HCT116 (cell line): ENCODE results near the gene SNX8. TPM values are rescaled to one million over a fixed set of nuclear protein-coding genes. Genes with fewer than 3 reads are reported as not detected.

Source experiments
- ATAC-seq: fragments of 200-7000 bp; cut with Tn5 transposase; 2 replicates; pipeline ENCODE4 v1.9.1; 2020; ENCODE audit warnings: mild to moderate bottlenecking, moderate library complexity
- BruUV-seq: library from RNA; stranded (reverse); fragments of 400-500 nt; replicated peaks from 2 replicates; lab custom pipeline; 2021; lab: Mats Ljungman, UMichigan
- CTCF ChIA-PET: fragments of 300-600 bp; sonication (Branson Sonifier 250); formaldehyde crosslinking; loops from one replicate; lab custom pipeline; 2021; ENCODE audit warnings: antibody characterized with exemption; lab: Charles Lee
- POLR2A ChIA-PET: fragments of 300-600, 350-600 bp; sonication (Branson Sonifier 250); formaldehyde crosslinking; loops from one replicate; lab custom pipeline; 2021; ENCODE audit warnings: antibody characterized with exemption; lab: Charles Lee
- RAD21 ChIA-PET, 2 experiments: fragments of 300-600 bp; sonication (Branson Sonifier 250); formaldehyde crosslinking; loops; one replicate each; lab custom pipeline; 2023; ENCODE audit warnings: low total read pairs in 2 of 2; ENCODE audit not compliant: uncharacterized antibody in 2 of 2, unreplicated experiment in 2 of 2, low non-redundant PET in 1 of 2; lab: Charles Lee
- DNase-seq: peaks from one replicate; pipeline ENCODE4 v3.0.0-alpha.2; 2010; ENCODE audit warnings: low read depth, low spot score
- H2AFZ ChIP-seq: fragments of 200-600 bp; shearing (Covaris generic), sonication (generic); 2 replicates; pipeline ENCODE4 v1.6.1; 2017; ENCODE audit warnings: low read depth, mixed run types, mixed read lengths, antibody characterized with exemption, low read length; ENCODE audit not compliant: poor library complexity, severe bottlenecking
- H3K27ac ChIP-seq: 2 replicates; pipeline ENCODE4 v1.5.1; 2012; ENCODE audit warnings: low read depth, low read length
- H3K27me3 ChIP-seq: fragments of 200-600 bp; sonication (generic); 2 replicates; pipeline ENCODE4 v1.6.1; 2016; ENCODE audit warnings: mixed run types, low read length, mixed read lengths; ENCODE audit not compliant: insufficient read depth
- H3K36me3 ChIP-seq, 2 experiments: fragments of 200-500 bp in 1 of 2; fragments of 200-600 bp in 1 of 2; sonication (Bioruptor generic) in 1 of 2; sonication (generic) in 1 of 2; 2 replicates each; pipeline versions ENCODE4 v1.5.1 to v1.6.1; 2014 to 2016; ENCODE audit warnings: low read length in 2 of 2, inconsistent platforms in 1 of 2, mixed read lengths in 1 of 2, mixed run types in 1 of 2; ENCODE audit not compliant: insufficient read depth in 2 of 2, control insufficient read depth in 1 of 2
- H3K4me1 ChIP-seq, 2 experiments: fragments of 200-600 bp in 1 of 2; sonication (generic) in 1 of 2; 2 replicates each; pipeline versions ENCODE4 v1.5.1 to v1.6.1; 2012 to 2017; ENCODE audit warnings: low read length in 2 of 2, inconsistent platforms in 1 of 2, mild to moderate bottlenecking in 1 of 2, mixed read lengths in 1 of 2, mixed run types in 1 of 2, moderate library complexity in 1 of 2; ENCODE audit not compliant: insufficient read depth in 2 of 2, control insufficient read depth in 1 of 2
- H3K4me2 ChIP-seq: fragments of 200-600 bp; sonication (generic); 2 replicates; pipeline ENCODE4 v1.6.1; 2017; ENCODE audit warnings: mixed run types, low read length, mixed read lengths
- H3K4me3 ChIP-seq, 2 experiments: fragments of 200-600 bp in 1 of 2; sonication (generic) in 1 of 2; replicated peaks in 1 of 2; 2 replicates each; pipeline ENCODE4 v1.5.1; 2011 to 2016; ENCODE audit warnings: low read length in 2 of 2, control low read depth in 1 of 2, low read depth in 1 of 2, mild to moderate bottlenecking in 1 of 2, mixed read lengths in 1 of 2, mixed run types in 1 of 2
- H3K79me2 ChIP-seq: fragments of 200-600 bp; sonication (generic); 2 replicates; pipeline ENCODE4 v1.6.1; 2017; ENCODE audit warnings: mild to moderate bottlenecking, mixed run types, low read length, moderate library complexity, mixed read lengths; ENCODE audit not compliant: insufficient read depth
- H3K9ac ChIP-seq: fragments of 200-600 bp; sonication (generic); 2 replicates; pipeline ENCODE4 v1.6.1; 2016; ENCODE audit warnings: low read length, mixed read lengths
- H3K9me2 ChIP-seq: fragments of 200-600 bp; sonication (generic), shearing (Covaris generic); 2 replicates; pipeline ENCODE4 v1.6.1; 2017; ENCODE audit warnings: mixed run types, mild to moderate bottlenecking, moderate library complexity; ENCODE audit not compliant: insufficient read depth
- H3K9me3 ChIP-seq, 2 experiments: fragments of 200-500 bp in 1 of 2; fragments of 200-600 bp in 1 of 2; sonication (Bioruptor generic) in 1 of 2; sonication (generic) in 1 of 2; 2 replicates each; pipeline ENCODE4 v1.6.1; 2014 to 2017; ENCODE audit warnings: low read length in 2 of 2, mixed read lengths in 2 of 2, inconsistent platforms in 1 of 2, low read depth in 1 of 2, mild to moderate bottlenecking in 1 of 2, mixed run types in 1 of 2, moderate library complexity in 1 of 2; ENCODE audit not compliant: control insufficient read depth in 1 of 2, insufficient read depth in 1 of 2
- H4K20me1 ChIP-seq: fragments of 200-600 bp; sonication (generic), shearing (Covaris generic); 2 replicates; pipeline ENCODE4 v1.6.1; 2017; ENCODE audit warnings: mixed run types, mild to moderate bottlenecking, moderate library complexity; ENCODE audit not compliant: insufficient read depth
- CTCF ChIP-seq, 3 experiments: fragments of 200-600 bp in 1 of 3; sonication (generic) in 1 of 3; IDR thresholded peaks in 2 of 3; conservative IDR thresholded peaks in 1 of 3; 2 replicates each; pipeline ENCODE4 v1.5.1; 2012 to 2017; ENCODE audit warnings: low read depth in 2 of 3, low read length in 2 of 3, antibody characterized with exemption in 1 of 3, borderline replicate concordance in 1 of 3, control low read depth in 1 of 3, mild to moderate bottlenecking in 1 of 3, mixed read lengths in 1 of 3, mixed run types in 1 of 3, moderate library complexity in 1 of 3; ENCODE audit not compliant: insufficient read depth in 1 of 3
- MAX ChIP-seq: IDR thresholded peaks from 2 replicates; pipeline ENCODE4 v1.6.1; 2012
- POLR2AphosphoS5 ChIP-seq: IDR thresholded peaks from 2 replicates; pipeline ENCODE4 v1.6.1; 2011; ENCODE audit warnings: mild to moderate bottlenecking, low read depth, low read length, moderate library complexity
- RAD21 ChIP-seq: IDR thresholded peaks from 2 replicates; pipeline ENCODE4 v1.6.1; 2012; ENCODE audit warnings: low read depth, mild to moderate bottlenecking
- SRF ChIP-seq: IDR thresholded peaks from 2 replicates; pipeline ENCODE4 v1.6.1; 2012; ENCODE audit warnings: low read depth
- TCF7L2 ChIP-seq: IDR thresholded peaks from 2 replicates; pipeline ENCODE4 v1.7.0; 2011; ENCODE audit warnings: borderline replicate concordance, inconsistent platforms; ENCODE audit not compliant: insufficient read depth, insufficient read length; ENCODE audit errors: extremely low read depth
- ZFX ChIP-seq: fragments of 450-650 bp; IDR thresholded peaks from 2 replicates; pipeline ENCODE4 v1.6.1; 2017
- ZNF274 ChIP-seq: fragments of 200-500 bp; sonication (Bioruptor generic); IDR thresholded peaks from 2 replicates; pipeline ENCODE4 v1.6.1; 2014; ENCODE audit warnings: mild to moderate bottlenecking, low read depth, low read length, inconsistent platforms
- intact Hi-C: fragments of 100-400 bp; cut with micrococcal nuclease; formaldehyde crosslinking; loops from 2 replicates; pipeline ENCODE4 v1.10.0; 2022
- total RNA-seq: library from RNA; stranded (reverse); gene quantifications from one replicate; pipeline ENCODE4 v1.2.1, GENCODE V29; 2021; ENCODE audit not compliant: unreplicated experiment

Gene SNX8
- total RNA-seq, 1 experiment from 2014 or later, result 41.7 TPM

- H3K4me2 ChIP-seq, result no peak overlapping the region
- peaks cover 65 to 88% of the 10 kb centered on the region in 2 experiments for H3K36me3 ChIP-seq
- ChIA-PET RAD21 (no interaction called here), POLR2A (no interaction called here), CTCF (no interaction called here)
- ATAC-seq, result no peak
- no peak overlapping the region for H3K4me3 ChIP-seq
- no peak for TF ChIP-seq MAX
- TF ChIP-seq POLR2AphosphoS5, result no peak
- TF ChIP-seq ZNF274, result no peak
- no peak for TF ChIP-seq CTCF (IDR thresholded peaks at IDR 0.05 in 2 of 3, conservative IDR thresholded peaks at IDR 0.05 in 1 of 3; ENCODE audit: borderline replicate concordance in 1 of 3, insufficient read depth in 1 of 3, low read depth in 2 of 3, low read length in 2 of 3)
- TF ChIP-seq ZFX, result no peak
- TF ChIP-seq SRF, result no peak
- no peak for TF ChIP-seq TCF7L2
- TF ChIP-seq RAD21, result no peak
- no peak overlapping the region for H3K27ac ChIP-seq
- H3K79me2 ChIP-seq, result peaks cover 94% of the 10 kb centered on the region
- H2AFZ ChIP-seq, result no peak overlapping the region
- intact Hi-C loops, result no loop called here
- BruUV-seq, result no TSS peak
- peaks cover 45% of the 10 kb centered on the region; the same call in 1 of the 2 replicates for H4K20me1 ChIP-seq
- H3K9ac ChIP-seq, result no peak overlapping the region
- H3K9me2 ChIP-seq, result no peaks in the 10 kb centered on the region
- no peak for DNase-seq
- H3K27me3 ChIP-seq, result no peaks in the 10 kb centered on the region
- no peaks in the 10 kb centered on the region for H3K9me3 ChIP-seq
- peaks cover 0 to 2% of the 10 kb centered on the region in 2 experiments; a peak in 1 of 4 replicates for H3K4me1 ChIP-seq
Observed at GRCh38 chr7:2362385-2363088, 48.3 kb upstream of the SNX8 start.
